Measurements from ENCODE around the gene SMAD3. TPM values are rescaled to one million over a fixed set of nuclear protein-coding genes. Genes with fewer than 3 reads are reported as not detected.
A peak's percentile ranks its signal among the peaks of the same experiment; 100 is the strongest.

Gene SMAD3
- total RNA-seq, 1 donor from 2014 or later = 12.5 TPM

DNA sequence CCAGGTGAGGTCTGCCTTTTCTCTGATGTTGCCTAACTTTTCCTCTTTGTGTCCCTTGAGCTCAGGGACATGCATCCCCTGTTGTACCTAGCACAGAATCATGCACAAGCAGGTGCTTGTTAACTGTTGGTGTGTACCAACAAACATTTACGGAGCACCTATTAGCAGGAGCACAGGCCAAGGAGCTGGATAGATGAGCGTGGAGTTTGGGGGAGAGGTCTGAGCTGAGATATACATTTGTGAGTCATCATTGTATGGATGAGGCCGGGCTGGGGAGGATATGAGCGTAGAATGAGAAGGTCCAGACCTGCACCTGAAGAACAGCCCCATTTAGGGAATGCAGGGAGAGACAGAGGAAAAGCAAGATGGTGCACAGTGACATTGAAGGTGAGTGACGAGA, 53.4 kb downstream of the SMAD3 start:
- H3K4me3 Mint-ChIP-seq = no peak overlapping the region
- peaks cover 40% of the 10 kb centered on the region for H3K4me1 Mint-ChIP-seq
- TF ChIP-seq EZH2phosphoT487 (IDR thresholded peaks at IDR 0.05) (no peak), EZH2 (IDR thresholded peaks at IDR 0.05) (no peak)
- TF ChIP-seq, protein P1, sequence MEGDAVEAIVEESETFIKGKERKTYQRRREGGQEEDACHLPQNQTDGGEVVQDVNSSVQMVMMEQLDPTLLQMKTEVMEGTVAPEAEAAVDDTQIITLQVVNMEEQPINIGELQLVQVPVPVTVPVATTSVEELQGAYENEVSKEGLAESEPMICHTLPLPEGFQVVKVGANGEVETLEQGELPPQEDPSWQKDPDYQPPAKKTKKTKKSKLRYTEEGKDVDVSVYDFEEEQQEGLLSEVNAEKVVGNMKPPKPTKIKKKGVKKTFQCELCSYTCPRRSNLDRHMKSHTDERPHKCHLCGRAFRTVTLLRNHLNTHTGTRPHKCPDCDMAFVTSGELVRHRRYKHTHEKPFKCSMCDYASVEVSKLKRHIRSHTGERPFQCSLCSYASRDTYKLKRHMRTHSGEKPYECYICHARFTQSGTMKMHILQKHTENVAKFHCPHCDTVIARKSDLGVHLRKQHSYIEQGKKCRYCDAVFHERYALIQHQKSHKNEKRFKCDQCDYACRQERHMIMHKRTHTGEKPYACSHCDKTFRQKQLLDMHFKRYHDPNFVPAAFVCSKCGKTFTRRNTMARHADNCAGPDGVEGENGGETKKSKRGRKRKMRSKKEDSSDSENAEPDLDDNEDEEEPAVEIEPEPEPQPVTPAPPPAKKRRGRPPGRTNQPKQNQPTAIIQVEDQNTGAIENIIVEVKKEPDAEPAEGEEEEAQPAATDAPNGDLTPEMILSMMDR (IDR thresholded peaks at IDR 0.05) = no peak
- H3F3A ChIP-seq (ENCODE audit: low read depth) = no peaks in the 10 kb centered on the region
- peaks cover 2% of the 10 kb centered on the region for H3K27me3 Mint-ChIP-seq (ENCODE audit: insufficient read depth, low read depth)
- no peak overlapping the region for H2AFZ ChIP-seq (replicated peaks)
- H3K36me3 ChIP-seq = no peaks in the 10 kb centered on the region
- no peak overlapping the region for H3K27ac ChIP-seq
- H3K27ac Mint-ChIP-seq = no peak overlapping the region
- H3K79me2 ChIP-seq (ENCODE audit: low read depth) = peaks cover 11% of the 10 kb centered on the region
- H3K9me3 Mint-ChIP-seq = no peaks in the 10 kb centered on the region
- peaks cover 7% of the 10 kb centered on the region for H4K20me1 ChIP-seq (ENCODE audit: low read depth)
- H3K9me3 ChIP-seq (ENCODE audit: low read depth) = no peaks in the 10 kb centered on the region
- H3K4me1 ChIP-seq = peaks cover 17% of the 10 kb centered on the region
- H3K4me2 ChIP-seq = no peak overlapping the region
- H3K27me3 ChIP-seq = no peaks in the 10 kb centered on the region
- no peak overlapping the region for H3K4me3 ChIP-seq
- H3K36me3 Mint-ChIP-seq = peaks cover 13% of the 10 kb centered on the region
- no peak overlapping the region for H3K9ac ChIP-seq
- no peak for DNase-seq (ENCODE audit: low spot score)

DNA sequence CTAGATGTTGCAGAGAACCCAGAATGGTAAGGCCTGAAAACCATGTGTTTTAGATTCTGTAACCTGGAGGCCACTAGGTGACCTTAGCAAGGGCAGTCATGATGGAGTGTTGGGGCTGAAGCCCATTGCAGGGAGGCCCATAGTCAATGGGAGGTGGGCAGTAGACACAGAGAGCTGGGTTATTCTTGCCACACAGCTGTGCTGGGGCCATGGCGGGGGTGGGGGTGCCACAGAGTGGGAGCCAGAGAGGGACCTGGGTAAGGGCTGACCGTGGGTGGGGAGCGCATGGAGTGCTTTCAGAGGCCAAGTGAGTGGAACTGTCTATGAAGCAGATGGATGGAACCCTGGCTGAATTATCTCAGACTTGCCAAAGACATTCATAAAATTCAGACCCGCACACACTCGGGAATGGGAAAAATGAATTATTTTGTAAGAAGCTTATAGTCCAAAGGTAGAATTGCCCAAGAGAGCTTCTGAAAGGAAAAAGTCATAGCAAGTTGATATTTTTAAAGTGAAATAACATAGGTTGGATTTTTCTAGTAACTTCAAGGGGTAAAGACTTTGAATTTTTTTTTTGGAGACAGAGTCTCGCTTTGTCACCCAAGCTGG, 53.9 kb downstream of the SMAD3 start:
- H3F3A ChIP-seq (ENCODE audit: low read depth) = no peaks in the 10 kb centered on the region
- no peak overlapping the region for H3K27ac ChIP-seq
- H3K27me3 ChIP-seq = no peaks in the 10 kb centered on the region
- no peak overlapping the region for H3K27ac Mint-ChIP-seq
- H3K36me3 Mint-ChIP-seq = peaks cover 12% of the 10 kb centered on the region
- H3K4me3 ChIP-seq = no peak overlapping the region
- no peak overlapping the region for H2AFZ ChIP-seq (replicated peaks)
- H3K4me2 ChIP-seq = no peak overlapping the region
- no peak overlapping the region for H3K9ac ChIP-seq
- no peaks in the 10 kb centered on the region for H3K9me3 Mint-ChIP-seq
- peaks cover 17% of the 10 kb centered on the region for H3K4me1 ChIP-seq
- no peak overlapping the region for H3K4me3 Mint-ChIP-seq
- no peak for DNase-seq (ENCODE audit: low spot score)
- peaks cover 9% of the 10 kb centered on the region for H4K20me1 ChIP-seq (ENCODE audit: low read depth)
- no peaks in the 10 kb centered on the region for H3K9me3 ChIP-seq (ENCODE audit: low read depth)
- TF ChIP-seq EZH2phosphoT487 (IDR thresholded peaks at IDR 0.05) (no peak), EZH2 (IDR thresholded peaks at IDR 0.05) (no peak)
- TF ChIP-seq, protein P1 (IDR thresholded peaks at IDR 0.05) = no peak
- peaks cover 46% of the 10 kb centered on the region for H3K4me1 Mint-ChIP-seq
- H3K79me2 ChIP-seq (ENCODE audit: low read depth) = peaks cover 11% of the 10 kb centered on the region
- peaks cover 2% of the 10 kb centered on the region for H3K27me3 Mint-ChIP-seq (ENCODE audit: insufficient read depth, low read depth)
- H3K36me3 ChIP-seq = no peaks in the 10 kb centered on the region

DNA sequence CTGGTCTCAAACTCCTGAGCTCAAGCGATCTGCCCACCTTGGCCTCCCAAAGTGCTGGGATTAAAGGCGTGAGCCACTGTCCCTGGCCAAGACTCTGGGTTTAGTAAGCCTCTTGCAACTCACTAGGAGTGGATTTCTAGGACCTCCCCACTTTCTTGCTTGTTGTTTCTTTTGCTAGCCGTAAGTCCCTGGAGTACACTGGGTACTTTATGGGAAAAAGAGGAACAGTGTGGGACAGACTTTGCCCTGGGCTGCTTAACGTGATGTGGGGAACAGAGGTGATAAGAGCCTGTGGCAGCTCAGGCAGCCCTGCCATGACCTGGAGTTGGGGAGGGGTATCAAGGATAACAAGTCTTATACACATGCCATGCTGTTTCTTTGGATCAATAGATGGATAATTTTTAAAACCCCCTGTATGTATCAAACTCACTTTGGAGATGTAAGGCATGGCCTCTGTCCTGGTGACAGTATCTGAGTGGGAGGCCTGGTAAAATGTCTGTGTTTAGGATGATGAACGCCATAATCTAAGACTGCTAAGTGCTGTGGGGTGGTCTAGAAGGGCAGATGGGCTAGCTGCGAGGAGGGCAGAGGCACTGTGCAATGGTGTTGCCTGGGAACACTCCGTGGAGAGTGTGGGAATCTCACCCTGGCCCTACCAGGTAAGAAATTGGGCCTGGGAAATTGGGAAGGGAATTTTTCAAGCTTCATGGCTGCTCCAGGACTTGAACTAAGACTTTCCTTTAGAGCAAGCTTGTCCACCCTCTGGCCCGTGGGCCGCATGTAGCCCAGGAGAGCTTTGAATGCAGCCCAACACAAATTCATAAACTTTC, 54.8 kb downstream of the SMAD3 start:
- Mint-ChIP-seq H3K4me1 (peaks cover 54% of the 10 kb centered on the region), H3K27ac (peak overlapping the region; percentile 75), H3K9me3 (no peaks in the 10 kb centered on the region), H3K4me3 (no peak overlapping the region), H3K27me3 (ENCODE audit: insufficient read depth, low read depth) (peaks cover 2% of the 10 kb centered on the region), H3K36me3 (peaks cover 11% of the 10 kb centered on the region)
- Histone ChIP-seq H3K36me3 (no peaks in the 10 kb centered on the region), H3K4me3 (no peak overlapping the region), H3K27ac (no peak overlapping the region), H3K4me2 (no peak overlapping the region), H3K9me3 (ENCODE audit: low read depth) (no peaks in the 10 kb centered on the region), H3K9ac (no peak overlapping the region), H3K79me2 (ENCODE audit: low read depth) (peaks cover 11% of the 10 kb centered on the region), H3F3A (ENCODE audit: low read depth) (no peaks in the 10 kb centered on the region), H4K20me1 (ENCODE audit: low read depth) (peaks cover 14% of the 10 kb centered on the region), H3K4me1 (peaks cover 22% of the 10 kb centered on the region), H3K27me3 (no peaks in the 10 kb centered on the region), H2AFZ (replicated peaks) (no peak overlapping the region)
- no peak for DNase-seq (ENCODE audit: low spot score)
- no peak for TF ChIP-seq EZH2 (IDR thresholded peaks at IDR 0.05)
- TF ChIP-seq EZH2phosphoT487 (IDR thresholded peaks at IDR 0.05) = no peak
- TF ChIP-seq, protein P1 (IDR thresholded peaks at IDR 0.05) = no peak
